Iris pigment epithelial cell (primary cell): ENCODE results near the gene SUFU.

Experiments used
- DNase-seq: peaks from one replicate; pipeline ENCODE4 v3.0.0-alpha.2; 2011; ENCODE audit warnings: low read depth

The SUFU gene

DNA sequence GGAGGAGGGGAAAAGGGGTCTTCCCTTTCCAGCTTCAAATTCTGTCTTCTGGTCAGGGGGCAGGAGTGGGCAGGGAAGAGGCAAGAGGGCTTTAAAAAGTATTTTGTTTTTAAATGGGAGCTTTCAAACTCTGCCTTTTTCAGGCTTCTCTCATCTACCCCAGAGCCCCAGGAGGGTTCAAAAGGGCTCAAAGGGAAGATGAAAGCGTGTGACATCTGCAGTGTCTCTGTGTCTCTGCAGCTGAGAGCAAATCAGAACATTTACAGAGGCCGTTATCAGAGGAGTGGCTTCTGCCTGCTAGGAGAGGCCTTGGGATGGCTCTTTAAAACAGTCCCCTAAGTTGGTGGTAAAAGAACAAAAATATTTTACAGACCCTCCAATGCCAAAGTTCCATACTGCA, 170.8 kb downstream of the SUFU start:
- DNase-seq = no peak

DNA sequence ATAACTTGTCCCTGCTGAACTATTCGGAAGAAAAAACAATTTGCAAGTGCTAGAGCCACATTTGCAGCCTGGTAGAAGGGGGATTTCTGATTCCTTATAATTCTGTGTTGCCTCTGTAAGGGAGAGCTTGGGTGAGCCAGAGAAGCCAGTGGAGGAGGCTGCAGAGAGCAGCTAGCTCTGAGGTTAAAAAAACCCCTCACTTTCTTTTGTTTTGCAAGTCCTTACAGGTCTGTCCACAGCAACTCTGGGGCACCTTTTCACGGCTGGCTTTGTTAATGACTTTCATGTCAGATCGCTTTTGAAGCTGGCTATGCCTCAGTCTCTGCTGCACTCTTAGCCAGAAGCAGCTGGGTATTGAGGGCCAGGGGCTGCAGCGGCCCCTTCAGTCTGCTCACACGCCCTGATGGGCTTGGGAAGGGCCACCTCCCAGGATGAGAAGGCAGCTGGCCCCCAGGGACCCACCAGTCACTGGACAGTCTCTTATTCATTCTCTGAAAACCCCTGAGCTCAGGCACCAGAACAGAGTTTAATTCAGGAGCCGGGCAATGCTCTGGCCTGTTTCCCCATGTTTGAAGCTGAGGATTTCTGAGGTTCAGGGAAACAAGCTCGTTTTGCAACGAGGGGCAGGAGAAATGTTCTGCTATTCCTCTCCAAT, 171.4 kb downstream of the SUFU start:
- DNase-seq = no peak

DNA sequence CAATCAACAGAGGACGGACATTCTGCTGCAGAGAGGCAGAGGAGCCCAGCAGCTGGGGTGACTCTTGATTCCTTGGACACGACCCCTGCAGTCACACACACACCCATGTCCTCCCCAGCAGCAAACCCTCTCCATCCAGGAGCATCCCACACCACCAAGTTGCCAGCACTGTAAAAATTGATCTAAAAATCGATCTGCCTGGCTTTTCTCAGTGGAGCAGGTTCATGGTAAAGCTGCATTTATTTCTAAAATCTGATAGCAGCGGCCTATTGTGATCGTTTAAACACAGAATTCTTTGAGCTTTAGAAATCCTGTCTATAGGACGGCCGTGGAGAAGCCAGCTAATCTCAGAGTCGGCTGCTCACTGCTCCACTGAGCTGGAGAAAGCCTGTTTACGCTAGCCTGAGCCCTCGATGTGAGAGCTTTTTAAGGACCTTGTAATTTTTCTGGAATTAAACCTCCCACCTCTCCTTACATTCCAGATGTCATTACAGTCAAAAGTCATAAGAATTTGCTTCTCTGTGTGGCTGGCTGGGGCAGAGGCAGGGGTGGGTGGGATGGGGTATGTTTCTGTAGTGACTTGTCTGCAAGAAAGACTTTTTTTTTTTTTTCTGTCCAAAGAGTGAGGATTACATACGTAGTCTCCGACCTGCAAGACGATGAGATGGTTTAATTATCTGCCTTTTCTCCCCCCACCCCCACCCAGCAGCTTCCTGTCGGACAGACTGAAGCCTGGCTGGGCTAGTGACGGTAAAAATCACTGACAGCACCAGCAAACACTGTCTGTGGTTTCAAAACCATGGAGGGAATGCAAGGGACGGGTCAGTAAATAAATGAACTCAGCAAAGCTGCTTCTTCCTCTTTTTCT, 172.1 kb downstream of the SUFU start:
- peak; percentile 99 for DNase-seq

DNA sequence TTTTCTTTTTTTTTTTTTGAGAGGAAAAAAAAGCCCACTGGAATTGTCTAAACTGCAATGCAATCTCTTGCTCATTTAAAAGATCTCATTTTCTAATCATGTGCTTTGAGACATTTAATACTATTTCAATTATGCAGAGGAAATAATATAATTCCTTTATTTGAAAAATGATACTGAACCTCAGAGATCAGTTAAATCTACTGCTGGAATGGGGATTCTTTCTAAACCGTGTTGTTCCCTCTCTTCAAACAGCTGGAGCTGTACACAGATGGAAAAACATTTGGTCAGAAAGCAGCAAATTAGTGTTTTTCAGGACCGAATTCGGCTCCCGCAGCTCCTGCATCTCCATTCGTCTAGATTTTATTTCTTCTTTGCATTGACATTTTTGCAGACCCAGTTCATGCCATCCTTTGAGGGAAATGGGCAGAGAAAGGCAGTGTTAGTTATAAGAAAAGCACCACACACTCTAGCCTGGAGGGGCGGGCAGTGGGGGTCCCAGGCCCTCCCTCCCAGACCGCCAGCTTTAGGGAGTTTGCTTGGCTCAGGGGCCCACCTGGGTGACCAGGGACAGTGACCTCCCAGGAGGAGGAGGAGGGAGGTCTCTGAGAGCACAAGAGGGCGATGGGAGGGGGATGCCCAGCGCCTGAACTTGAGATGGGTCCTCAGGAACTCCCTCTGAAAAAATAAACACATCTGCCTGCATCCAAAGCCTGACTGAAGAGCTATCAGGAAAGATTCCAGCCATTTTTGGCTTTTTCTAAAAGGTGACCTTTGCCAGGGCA, 173.0 kb downstream of the SUFU start:
- no peak for DNase-seq

DNA sequence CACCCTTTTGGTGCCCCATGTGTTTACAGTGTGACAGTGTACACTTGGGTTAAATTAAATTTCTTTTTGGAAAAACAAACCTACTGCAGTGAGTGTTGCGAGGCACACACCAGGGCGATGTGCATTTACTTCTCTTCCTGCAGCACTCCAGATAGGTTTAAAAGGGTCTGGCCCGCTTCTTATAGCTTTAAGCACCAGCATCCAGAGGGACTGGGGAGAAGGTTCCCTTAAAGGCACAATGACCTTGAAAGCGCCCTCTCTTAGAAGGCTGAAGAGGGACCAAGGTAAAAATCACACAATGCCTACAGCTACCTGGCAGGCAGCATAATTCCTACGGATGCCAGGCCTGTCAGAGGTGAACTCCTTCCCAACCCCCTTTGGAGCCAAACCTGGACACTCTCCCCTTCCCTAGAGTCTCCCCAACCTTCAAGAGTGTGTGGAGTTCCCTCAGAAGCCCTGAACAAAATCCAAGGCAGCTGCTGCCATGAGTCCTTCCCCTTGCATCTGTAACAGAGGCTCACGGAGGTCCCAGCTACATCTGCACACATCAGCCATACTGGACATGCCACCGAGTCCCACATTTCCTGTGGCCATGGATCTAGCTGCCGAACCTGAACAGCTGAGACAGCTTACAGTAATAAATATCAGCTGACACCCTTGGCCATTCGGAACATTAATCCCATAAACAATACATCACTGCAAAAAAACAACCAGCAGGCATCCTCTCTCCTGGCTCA, 173.7 kb downstream of the SUFU start:
- DNase-seq = no peak

DNA sequence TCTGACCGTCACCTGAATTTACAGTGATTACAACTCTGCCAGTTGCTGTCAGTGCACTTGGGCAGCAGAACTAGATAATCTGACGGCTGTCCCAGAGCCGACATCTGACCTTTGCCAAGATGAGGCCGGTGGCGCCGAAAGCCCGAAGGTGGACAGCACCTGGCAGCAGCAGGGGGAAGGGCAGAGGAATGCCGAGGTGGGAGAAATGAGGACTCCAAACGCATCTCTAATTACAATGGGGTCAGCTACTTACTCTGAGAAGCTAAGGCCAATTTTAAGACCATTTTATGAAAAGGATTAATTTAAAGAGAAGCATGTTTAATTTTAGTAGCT, 174.3 kb downstream of the SUFU start:
- no peak for DNase-seq

DNA sequence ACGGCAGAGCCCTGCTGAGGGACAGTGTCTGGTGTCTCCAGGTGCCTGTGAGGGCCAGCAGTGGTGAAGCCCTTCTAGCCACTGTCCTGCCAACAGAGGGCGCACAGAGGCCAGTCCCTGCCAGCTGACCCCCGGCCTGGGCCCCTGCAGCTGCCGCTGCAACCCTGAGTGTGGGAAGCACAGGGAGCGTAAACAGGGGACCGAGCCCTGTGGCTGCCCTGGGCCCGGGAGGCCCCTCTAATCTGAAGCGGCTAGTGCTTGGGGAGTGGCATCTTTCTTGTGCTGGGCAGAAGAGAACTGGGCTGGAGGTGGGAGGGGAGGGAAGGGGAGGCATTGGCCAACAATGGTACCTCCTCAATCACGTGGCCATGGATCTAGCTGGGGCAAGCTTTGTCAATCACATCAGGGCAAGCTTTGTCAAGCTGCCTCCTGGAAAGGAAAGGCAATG, 175.1 kb downstream of the SUFU start:
- peak; percentile 59 for DNase-seq

DNA sequence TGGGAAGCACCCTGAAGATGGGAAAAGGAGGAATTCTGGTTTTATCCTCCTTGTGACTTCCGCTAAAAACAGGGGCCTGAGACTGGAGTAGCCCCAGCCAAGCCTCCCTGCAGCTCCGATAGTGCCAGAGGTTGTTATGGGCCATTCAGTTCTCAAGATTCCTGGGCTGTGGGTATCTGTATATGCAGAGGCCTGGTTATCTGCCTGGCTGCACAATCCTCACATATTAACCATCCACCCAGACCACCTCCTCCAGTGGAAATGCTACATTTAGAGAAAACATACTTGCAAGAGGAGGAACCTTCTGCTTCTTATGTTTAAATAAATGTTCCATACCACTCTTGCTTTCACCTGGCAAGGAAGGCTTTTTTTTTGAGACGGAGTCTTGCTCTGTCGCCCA, 175.8 kb downstream of the SUFU start:
- no peak for DNase-seq

DNA sequence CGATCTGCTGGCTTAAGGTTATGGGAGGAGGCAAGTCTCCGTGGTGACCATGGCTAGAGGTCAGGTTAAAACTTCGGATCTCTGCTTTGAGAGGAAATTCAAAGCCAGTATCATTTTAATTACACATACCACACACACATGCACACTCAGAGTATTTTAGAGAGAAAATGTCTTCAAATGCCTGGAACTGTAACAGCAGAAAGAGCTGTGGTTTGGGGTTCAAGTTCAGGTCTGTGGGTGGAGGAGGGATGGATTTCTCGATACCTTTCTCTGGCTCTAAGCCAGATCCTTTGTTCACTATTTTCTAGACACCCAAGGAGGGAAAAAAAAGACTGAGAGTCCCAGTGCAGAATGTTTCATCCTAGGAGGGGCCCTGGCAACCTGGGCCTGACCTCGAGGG, 177.9 kb downstream of the SUFU start:
- no peak for DNase-seq

DNA sequence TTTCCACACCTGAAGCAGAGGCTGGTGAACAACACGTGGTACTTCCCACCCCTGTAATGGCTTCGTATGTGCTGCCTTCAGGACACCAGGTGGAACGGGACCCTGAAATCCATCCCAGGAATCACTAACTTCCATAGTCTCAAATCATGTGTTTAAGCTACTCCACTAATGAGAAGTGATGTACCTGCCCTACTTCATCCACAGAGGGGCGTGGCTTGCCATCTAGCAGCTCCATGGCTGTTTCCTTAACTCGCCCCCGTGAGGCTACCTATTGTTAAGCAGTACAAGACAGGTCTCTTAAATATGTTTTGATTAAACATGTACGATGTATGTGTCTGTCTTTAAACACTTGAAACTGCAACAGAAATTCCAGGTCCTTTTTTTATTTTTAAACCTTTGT, 178.6 kb downstream of the SUFU start:
- no peak for DNase-seq

DNA sequence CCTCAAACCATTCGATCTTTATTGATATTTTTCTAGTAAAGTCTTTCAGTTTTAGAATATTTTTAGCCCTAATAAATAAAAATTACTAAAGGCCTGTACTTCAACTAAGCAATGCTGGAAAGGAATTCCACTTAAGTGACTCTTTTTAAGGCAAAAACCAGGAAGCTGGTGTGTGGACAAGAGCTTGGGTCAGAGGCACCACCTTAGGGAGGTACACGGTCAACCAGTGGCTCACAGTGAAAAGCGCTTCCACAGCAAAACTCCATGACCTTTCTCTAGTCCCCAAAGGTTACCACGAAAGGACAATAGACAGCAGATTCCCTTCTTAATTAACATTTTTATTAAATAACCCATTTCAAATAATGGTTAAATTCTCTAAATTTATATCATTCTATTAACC, 179.2 kb downstream of the SUFU start:
- DNase-seq = no peak
